ENCODE data around the gene MACROD1.

DNA sequence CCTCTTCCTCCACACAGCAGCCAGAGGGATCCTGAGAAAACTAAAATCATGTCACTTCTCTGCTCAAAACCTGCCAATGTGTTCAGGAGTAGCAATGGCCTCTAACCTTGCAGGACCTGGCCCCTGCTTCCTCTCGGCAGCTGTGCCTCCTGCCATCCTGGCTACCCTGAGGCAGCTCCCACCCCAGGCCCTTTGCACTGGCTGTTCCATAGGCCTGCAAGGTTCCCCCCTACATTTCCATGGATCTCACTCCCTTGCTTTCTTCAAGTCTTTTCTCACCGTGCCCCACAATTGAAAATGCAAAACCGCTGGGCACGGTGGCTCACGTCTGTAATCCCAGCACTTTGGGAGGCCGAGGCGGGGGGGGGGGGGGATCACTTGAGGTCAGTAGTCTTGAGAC lies 18.0 kb upstream of the MACROD1 start:
- TF ChIP-seq, protein P1, sequence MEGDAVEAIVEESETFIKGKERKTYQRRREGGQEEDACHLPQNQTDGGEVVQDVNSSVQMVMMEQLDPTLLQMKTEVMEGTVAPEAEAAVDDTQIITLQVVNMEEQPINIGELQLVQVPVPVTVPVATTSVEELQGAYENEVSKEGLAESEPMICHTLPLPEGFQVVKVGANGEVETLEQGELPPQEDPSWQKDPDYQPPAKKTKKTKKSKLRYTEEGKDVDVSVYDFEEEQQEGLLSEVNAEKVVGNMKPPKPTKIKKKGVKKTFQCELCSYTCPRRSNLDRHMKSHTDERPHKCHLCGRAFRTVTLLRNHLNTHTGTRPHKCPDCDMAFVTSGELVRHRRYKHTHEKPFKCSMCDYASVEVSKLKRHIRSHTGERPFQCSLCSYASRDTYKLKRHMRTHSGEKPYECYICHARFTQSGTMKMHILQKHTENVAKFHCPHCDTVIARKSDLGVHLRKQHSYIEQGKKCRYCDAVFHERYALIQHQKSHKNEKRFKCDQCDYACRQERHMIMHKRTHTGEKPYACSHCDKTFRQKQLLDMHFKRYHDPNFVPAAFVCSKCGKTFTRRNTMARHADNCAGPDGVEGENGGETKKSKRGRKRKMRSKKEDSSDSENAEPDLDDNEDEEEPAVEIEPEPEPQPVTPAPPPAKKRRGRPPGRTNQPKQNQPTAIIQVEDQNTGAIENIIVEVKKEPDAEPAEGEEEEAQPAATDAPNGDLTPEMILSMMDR (IDR thresholded peaks at IDR 0.05) = no peak
- no peak for TF ChIP-seq POLR2A (IDR thresholded peaks at IDR 0.05; ENCODE audit: low read depth)

All from esophagus muscularis mucosa (tissue), 3 donors.